Lower lobe of right lung (tissue), 2 donors: ENCODE measurements around the gene TOLLIP. TPM values are rescaled to one million over a fixed set of nuclear protein-coding genes. Genes with fewer than 3 reads are reported as not detected.

Experiments used
- ATAC-seq, 2 donors: fragments of 200-7000 bp; cut with Tn5 transposase; one replicate each; pipeline ENCODE4 v1.9.1; 2020 to 2022; ENCODE audit warnings: mild to moderate bottlenecking in 2 of 2, moderate library complexity in 2 of 2
- DNase-seq: peaks from one replicate; pipeline ENCODE4 v3.0.0-alpha.2; 2020
- H3K27ac ChIP-seq: fragments of 200-600 bp; one replicate; pipeline ENCODE4 v1.8.0; 2022
- H3K27me3 ChIP-seq: fragments of 200-600 bp; one replicate; pipeline ENCODE4 v1.8.0; 2022; ENCODE audit warnings: low read depth
- H3K36me3 ChIP-seq: fragments of 200-600 bp; one replicate; pipeline ENCODE4 v1.8.0; 2022; ENCODE audit warnings: mild to moderate bottlenecking
- H3K4me1 ChIP-seq: fragments of 200-600 bp; one replicate; pipeline ENCODE4 v1.8.0; 2022
- H3K4me3 ChIP-seq: fragments of 200-600 bp; one replicate; pipeline ENCODE4 v1.8.0; 2022; ENCODE audit warnings: mild to moderate bottlenecking
- H3K9me3 ChIP-seq: fragments of 200-600 bp; one replicate; pipeline ENCODE4 v1.8.0; 2022
- CTCF ChIP-seq: fragments of 200-600 bp; IDR thresholded peaks from one replicate; pipeline ENCODE4 v1.8.0; 2022; ENCODE audit warnings: antibody characterized with exemption, mild to moderate bottlenecking
- intact Hi-C: fragments of 100-400 bp; cut with DNase I; formaldehyde crosslinking; loops from one replicate; pipeline ENCODE4 v1.11.0; 2022
- total RNA-seq: library from RNA; stranded (reverse); fragmentation: NEBNext Ultra II Directional; extraction: Animal tissue kit (Norgen Biotek cat#: 25700); gene quantifications from one replicate; pipeline ENCODE4 v1.2.1, GENCODE V29; 2021
- donor health status: DM: no; HTN: yes; CAD: no; lungs with severe emphysema.

TOLLIP gene
- total RNA-seq, 1 donor from 2014 or later, result 68.4 TPM

DNA sequence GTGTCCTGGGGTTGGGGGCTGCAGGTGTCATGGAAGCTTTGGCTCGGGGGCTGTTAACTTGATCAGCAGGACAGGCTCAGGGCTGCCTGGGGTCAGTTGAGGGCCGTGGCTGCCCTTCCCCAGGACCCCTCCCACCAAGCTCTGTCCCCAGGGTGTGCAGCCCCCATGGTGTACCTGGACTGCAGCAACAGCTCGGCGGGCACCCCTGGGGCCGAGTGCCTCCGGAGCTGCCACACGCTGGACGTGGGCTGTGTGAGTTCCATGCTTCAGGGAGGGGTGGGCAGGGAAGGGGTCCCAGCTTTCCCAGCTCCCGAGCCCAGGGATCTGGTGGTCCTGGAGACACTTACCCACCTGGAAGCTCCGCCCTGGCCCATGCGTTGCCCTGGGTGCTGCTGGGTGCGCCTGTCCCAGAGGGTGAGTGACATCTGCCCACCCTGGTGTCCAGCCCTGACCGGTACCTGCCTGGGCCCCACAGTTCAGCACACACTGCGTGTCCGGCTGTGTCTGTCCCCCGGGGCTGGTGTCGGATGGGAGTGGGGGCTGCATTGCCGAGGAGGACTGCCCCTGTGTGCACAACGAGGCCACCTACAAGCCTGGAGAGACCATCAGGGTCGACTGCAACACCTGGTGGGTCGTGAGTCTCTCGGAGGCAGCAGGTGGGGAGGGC is 75.2 kb downstream of the TOLLIP start:
- TF ChIP-seq CTCF, result no peak
- H3K27me3 ChIP-seq, result peaks cover 16% of the 10 kb centered on the region
- H3K9me3 ChIP-seq, result no peaks in the 10 kb centered on the region
- peak; percentile 32 for DNase-seq
- H3K36me3 ChIP-seq, result no peaks in the 10 kb centered on the region
- no peak overlapping the region for H3K27ac ChIP-seq
- H3K4me1 ChIP-seq, result no peaks in the 10 kb centered on the region
- ATAC-seq, result no peak
- intact Hi-C loops, result no loop called here
- H3K4me3 ChIP-seq, result no peak overlapping the region

DNA sequence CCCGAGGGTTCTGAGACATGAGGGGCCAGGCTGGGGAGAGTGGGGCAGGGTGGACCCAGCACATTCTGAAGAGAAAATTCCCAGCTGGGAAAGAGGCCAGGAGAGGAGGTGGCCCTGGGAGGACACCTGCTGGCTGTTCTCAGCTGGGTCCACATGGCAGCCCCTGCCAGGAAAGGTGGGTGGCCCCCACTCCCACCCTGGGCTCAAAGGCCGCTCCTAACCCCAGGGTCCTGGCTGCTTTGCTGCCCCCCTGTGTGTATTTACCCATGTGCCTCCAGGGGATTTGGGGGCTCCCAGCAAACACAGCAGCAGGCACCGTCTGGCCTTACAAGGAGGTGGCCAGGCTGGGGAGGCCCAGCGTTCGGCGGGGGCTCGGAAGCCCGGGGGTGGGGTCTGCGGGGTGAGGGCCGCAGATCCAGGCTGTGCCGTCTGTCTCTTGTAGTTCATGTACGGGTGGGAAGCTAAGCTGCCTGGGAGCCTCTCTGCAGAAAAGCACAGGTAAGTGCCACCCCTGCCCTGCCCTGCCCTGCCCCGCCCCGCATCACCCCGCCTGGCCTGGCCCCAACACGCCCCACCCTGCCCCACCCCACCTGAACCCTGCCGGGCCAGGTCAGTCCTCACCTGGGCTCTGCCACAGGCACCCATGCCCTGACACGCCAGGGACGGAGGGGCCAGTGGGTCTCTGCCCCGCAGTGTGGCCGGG is 75.9 kb downstream of the TOLLIP start:
- TF ChIP-seq CTCF, result no peak
- Histone ChIP-seq H3K27me3 (peaks cover 23% of the 10 kb centered on the region), H3K4me1 (no peaks in the 10 kb centered on the region), H3K9me3 (no peaks in the 10 kb centered on the region), H3K4me3 (no peak overlapping the region), H3K36me3 (no peaks in the 10 kb centered on the region), H3K27ac (no peak overlapping the region)
- intact Hi-C loops, result no loop called here
- peak; percentile 30 for DNase-seq
- ATAC-seq, result no peak

DNA sequence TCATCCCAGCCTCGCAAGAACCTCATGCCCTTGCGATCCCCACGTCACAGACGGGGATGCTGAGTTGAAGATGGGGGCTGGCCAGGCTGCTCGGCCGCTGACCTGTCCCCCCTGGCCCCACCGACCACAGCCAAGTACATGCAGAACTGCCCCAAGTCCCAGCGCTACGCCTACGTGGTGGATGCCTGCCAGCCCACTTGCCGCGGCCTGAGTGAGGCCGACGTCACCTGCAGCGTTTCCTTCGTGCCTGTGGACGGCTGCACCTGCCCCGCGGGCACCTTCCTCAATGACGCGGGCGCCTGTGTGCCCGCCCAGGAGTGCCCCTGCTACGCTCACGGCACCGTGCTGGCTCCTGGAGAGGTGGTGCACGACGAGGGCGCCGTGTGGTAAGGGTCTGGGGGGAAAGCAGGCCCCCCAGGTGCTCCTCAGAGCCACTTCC is 76.5 kb downstream of the TOLLIP start:
- H3K27me3 ChIP-seq, result peaks cover 28% of the 10 kb centered on the region
- no peak overlapping the region for H3K27ac ChIP-seq
- no peaks in the 10 kb centered on the region for H3K4me1 ChIP-seq
- no peaks in the 10 kb centered on the region for H3K9me3 ChIP-seq
- no peak overlapping the region for H3K4me3 ChIP-seq
- TF ChIP-seq CTCF, result no peak
- intact Hi-C loops, result no loop called here
- ATAC-seq, result no peak
- peak; percentile 45 for DNase-seq
- H3K36me3 ChIP-seq, result no peaks in the 10 kb centered on the region

DNA sequence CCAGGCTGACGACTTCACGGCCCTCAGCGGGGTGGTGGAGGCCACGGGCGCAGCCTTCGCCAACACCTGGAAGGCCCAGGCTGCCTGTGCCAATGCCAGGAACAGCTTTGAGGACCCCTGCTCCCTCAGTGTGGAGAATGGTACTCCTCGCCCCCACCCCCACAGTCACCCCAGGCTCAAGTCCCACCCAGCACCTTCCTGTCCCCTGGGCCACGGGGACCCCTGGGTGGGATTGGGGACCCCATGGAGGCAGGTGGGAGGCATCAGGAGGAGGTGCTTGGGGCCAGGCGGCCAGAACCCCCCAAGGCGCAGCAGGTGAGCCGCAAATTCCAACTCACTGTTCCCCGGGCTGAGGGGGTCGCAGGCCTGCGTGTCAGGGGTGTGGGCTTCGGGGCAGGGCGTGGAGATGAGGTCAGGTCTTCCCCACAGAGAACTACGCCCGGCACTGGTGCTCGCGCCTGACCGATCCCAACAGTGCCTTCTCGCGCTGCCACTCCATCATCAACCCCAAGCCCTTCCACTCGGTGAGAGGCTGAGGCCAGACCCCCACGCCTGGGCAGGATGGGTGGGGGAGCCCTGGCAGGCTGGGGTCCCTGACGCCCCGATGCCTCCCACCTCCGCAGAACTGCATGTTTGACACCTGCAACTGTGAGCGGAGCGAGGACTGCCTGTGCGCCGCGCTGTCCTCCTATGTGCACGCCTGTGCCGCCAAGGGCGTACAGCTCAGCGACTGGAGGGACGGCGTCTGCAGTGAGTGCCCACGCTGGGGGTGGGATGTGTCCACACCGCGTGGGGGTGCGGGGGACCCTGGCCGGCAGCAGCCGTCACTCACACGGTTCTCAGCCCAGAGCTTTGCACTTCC is 77.2 kb downstream of the TOLLIP start:
- TF ChIP-seq CTCF, result no peak
- H3K27me3 ChIP-seq, result peaks cover 28% of the 10 kb centered on the region
- no peaks in the 10 kb centered on the region for H3K9me3 ChIP-seq
- H3K4me3 ChIP-seq, result no peak overlapping the region
- intact Hi-C loops, result no loop called here
- ATAC-seq (no peak), DNase-seq (peak; percentile 35)
- no peaks in the 10 kb centered on the region for H3K36me3 ChIP-seq
- H3K4me1 ChIP-seq, result no peaks in the 10 kb centered on the region
- no peak overlapping the region for H3K27ac ChIP-seq

GRCh38 chr11:1231396-1232020 is 77.9 kb downstream of the TOLLIP start:
- ATAC-seq, result no peak
- peak; percentile 42 for DNase-seq

More at GRCh38 chr11:1231396-1232020, 77.9 kb downstream of the TOLLIP start:
- intact Hi-C loops, result no loop called here
- H3K9me3 ChIP-seq, result no peaks in the 10 kb centered on the region
- no peak for TF ChIP-seq CTCF
- H3K27me3 ChIP-seq, result peaks cover 28% of the 10 kb centered on the region
- no peaks in the 10 kb centered on the region for H3K4me1 ChIP-seq
- H3K36me3 ChIP-seq, result no peaks in the 10 kb centered on the region
- H3K4me3 ChIP-seq, result no peak overlapping the region
- no peak overlapping the region for H3K27ac ChIP-seq
